OCI-LY1 (cell line): ENCODE results near the gene WDR93.
"Not testable (repeated sequence)": the region's sequence is repeated elsewhere in the genome, so short reads cannot be mapped to it uniquely, and the experiment has no call there.

Source experiments
- H2AFZ ChIP-seq: fragments of 200-600 bp; sonication (generic), shearing (Covaris generic); 2 replicates; pipeline ENCODE4 v1.6.0; 2014; ENCODE audit warnings: antibody characterized with exemption, mild to moderate bottlenecking, low read length
- H3F3A ChIP-seq: fragments of 200-600 bp; sonication (generic), shearing (Covaris generic); 2 replicates; pipeline ENCODE4 v1.6.0; 2014; ENCODE audit warnings: mild to moderate bottlenecking, antibody characterized with exemption, low read length, moderate library complexity; ENCODE audit not compliant: insufficient read depth
- H3K27ac ChIP-seq: fragments of 200-600 bp; sonication (generic); 2 replicates; pipeline ENCODE4 v1.5.1; 2014; ENCODE audit warnings: low read length, mixed run types, mild to moderate bottlenecking, low read depth; ENCODE audit not compliant: poor library complexity, severe bottlenecking
- H3K27me3 ChIP-seq: fragments of 200-600 bp; sonication (generic); 2 replicates; pipeline ENCODE4 v1.6.0; 2014; ENCODE audit warnings: antibody characterized with exemption, mild to moderate bottlenecking, low read length, moderate library complexity; ENCODE audit not compliant: insufficient read depth
- H3K36me3 ChIP-seq: fragments of 200-600 bp; sonication (generic); 2 replicates; pipeline ENCODE4 v1.6.1; 2014; ENCODE audit warnings: mild to moderate bottlenecking, antibody characterized with exemption, low read length, moderate library complexity, mixed read lengths; ENCODE audit not compliant: insufficient read depth
- H3K4me1 ChIP-seq: fragments of 200-600 bp; sonication (generic); 2 replicates; pipeline ENCODE4 v1.5.1; 2014; ENCODE audit warnings: mild to moderate bottlenecking, low read length, moderate library complexity; ENCODE audit not compliant: insufficient read depth, severe bottlenecking
- H3K4me2 ChIP-seq: fragments of 200-600 bp; sonication (generic), shearing (Covaris generic); 2 replicates; pipeline ENCODE4 v1.6.1; 2014; ENCODE audit warnings: low read length
- H3K4me3 ChIP-seq: fragments of 200-600 bp; sonication (generic); 2 replicates; pipeline ENCODE4 v1.5.1; 2014; ENCODE audit warnings: low read length, low read depth, mild to moderate bottlenecking, mixed read lengths; ENCODE audit not compliant: poor library complexity, severe bottlenecking
- H3K79me2 ChIP-seq: fragments of 200-600 bp; shearing (Covaris generic); 2 replicates; pipeline ENCODE4 v1.6.1; 2016; ENCODE audit warnings: mixed run types, low read length, mixed read lengths; ENCODE audit not compliant: insufficient read depth
- H3K9ac ChIP-seq: fragments of 200-600 bp; sonication (generic), shearing (Covaris generic); 2 replicates; pipeline ENCODE4 v1.6.1; 2014; ENCODE audit warnings: mild to moderate bottlenecking, low read length, mixed read lengths
- H3K9me2 ChIP-seq: fragments of 200-600 bp; sonication (generic), shearing (Covaris generic); 2 replicates; pipeline ENCODE4 v1.6.1; 2014; ENCODE audit warnings: low read depth, mild to moderate bottlenecking, low read length, mixed read lengths
- H3K9me3 ChIP-seq: fragments of 200-600 bp; shearing (Covaris generic); 2 replicates; pipeline ENCODE4 v1.6.1; 2014; ENCODE audit warnings: low read length, mixed read lengths
- H4K20me1 ChIP-seq: fragments of 200-600 bp; sonication (generic), shearing (Covaris generic); 2 replicates; pipeline ENCODE4 v1.6.0; 2016; ENCODE audit warnings: mild to moderate bottlenecking, low read length; ENCODE audit not compliant: insufficient read depth
- EZH2 ChIP-seq: fragments of 200-600 bp; sonication (generic), shearing (Covaris generic); IDR thresholded peaks from 2 replicates; pipeline ENCODE4 v1.8.0; 2017; ENCODE audit warnings: borderline replicate concordance, mixed run types, mild to moderate bottlenecking, antibody characterized with exemption, low read length, moderate library complexity, mixed read lengths
- TF ChIP-seq, protein P1 (sequence below): fragments of 200-600 bp; sonication (generic), shearing (Covaris generic); IDR thresholded peaks from 2 replicates; pipeline ENCODE4 v1.5.1; 2017; ENCODE audit warnings: mild to moderate bottlenecking, antibody characterized with exemption, low read length, moderate library complexity, mixed read lengths

WDR93 gene

DNA sequence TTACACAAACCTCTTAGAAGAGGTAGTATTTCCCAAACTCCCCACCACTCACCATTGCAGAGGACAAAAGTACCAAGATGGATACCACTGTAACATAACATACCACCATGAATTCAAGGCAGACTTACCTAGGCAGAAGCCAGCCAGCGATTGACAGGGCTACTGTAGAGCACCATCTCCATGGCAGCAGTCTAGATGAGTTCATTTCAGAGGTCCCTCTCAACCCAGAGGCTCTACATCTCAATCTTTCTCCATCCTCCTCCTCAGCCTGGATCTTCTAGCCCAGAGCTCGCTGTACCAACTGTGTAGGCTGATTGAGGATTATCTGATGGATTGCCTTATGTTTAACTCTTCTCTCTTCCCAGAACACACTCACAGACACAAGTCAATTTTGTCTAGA, 9.5 kb upstream of the WDR93 start:
- Histone ChIP-seq H3F3A (no peaks in the 10 kb centered on the region), H3K9ac (no peak overlapping the region), H3K9me2 (no peaks in the 10 kb centered on the region), H3K4me2 (no peak overlapping the region), H3K9me3 (no peaks in the 10 kb centered on the region), H3K36me3 (no peaks in the 10 kb centered on the region), H3K4me3 (no peak overlapping the region), H3K79me2 (no peaks in the 10 kb centered on the region), H3K27me3 (no peaks in the 10 kb centered on the region), H4K20me1 (no peaks in the 10 kb centered on the region), H3K27ac (no peak overlapping the region), H3K4me1 (no peaks in the 10 kb centered on the region), H2AFZ (no peak overlapping the region)
- TF ChIP-seq, protein P1, sequence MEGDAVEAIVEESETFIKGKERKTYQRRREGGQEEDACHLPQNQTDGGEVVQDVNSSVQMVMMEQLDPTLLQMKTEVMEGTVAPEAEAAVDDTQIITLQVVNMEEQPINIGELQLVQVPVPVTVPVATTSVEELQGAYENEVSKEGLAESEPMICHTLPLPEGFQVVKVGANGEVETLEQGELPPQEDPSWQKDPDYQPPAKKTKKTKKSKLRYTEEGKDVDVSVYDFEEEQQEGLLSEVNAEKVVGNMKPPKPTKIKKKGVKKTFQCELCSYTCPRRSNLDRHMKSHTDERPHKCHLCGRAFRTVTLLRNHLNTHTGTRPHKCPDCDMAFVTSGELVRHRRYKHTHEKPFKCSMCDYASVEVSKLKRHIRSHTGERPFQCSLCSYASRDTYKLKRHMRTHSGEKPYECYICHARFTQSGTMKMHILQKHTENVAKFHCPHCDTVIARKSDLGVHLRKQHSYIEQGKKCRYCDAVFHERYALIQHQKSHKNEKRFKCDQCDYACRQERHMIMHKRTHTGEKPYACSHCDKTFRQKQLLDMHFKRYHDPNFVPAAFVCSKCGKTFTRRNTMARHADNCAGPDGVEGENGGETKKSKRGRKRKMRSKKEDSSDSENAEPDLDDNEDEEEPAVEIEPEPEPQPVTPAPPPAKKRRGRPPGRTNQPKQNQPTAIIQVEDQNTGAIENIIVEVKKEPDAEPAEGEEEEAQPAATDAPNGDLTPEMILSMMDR: no peak
- no peak for TF ChIP-seq EZH2

DNA sequence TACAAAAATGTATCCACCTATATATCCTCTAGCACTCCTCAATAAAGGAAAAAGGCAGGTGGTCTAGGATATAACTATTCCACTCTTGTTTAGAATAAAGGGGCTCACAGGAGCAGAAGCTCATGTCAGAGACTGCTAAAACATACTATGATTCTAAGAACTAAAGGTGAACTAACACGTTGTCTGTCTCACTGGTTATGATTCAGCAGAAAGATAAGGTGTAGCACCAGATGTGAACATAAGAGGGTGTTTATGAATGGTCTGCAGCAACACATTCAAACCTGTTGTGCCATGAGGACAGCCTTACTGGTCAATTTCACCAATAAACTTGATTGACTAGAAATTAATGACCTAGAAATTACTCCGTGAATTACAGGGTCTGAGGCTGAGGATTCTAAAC, 4.6 kb upstream of the WDR93 start:
- Histone ChIP-seq H3K4me1 (peaks cover 6% of the 10 kb centered on the region), H3K27me3 (no peaks in the 10 kb centered on the region), H3K4me3 (no peak overlapping the region), H3K36me3 (no peaks in the 10 kb centered on the region), H3K9me2 (no peaks in the 10 kb centered on the region), H3F3A (no peaks in the 10 kb centered on the region), H4K20me1 (no peaks in the 10 kb centered on the region), H3K79me2 (no peaks in the 10 kb centered on the region), H2AFZ (no peak overlapping the region), H3K4me2 (no peak overlapping the region), H3K27ac (no peak overlapping the region), H3K9ac (no peak overlapping the region), H3K9me3 (no peaks in the 10 kb centered on the region)
- TF ChIP-seq, protein P1: no peak
- no peak for TF ChIP-seq EZH2

- Histone ChIP-seq H3K4me2 (no peak overlapping the region), H3K79me2 (no peaks in the 10 kb centered on the region), H3K27me3 (no peaks in the 10 kb centered on the region), H3K9ac (no peak overlapping the region), H3K9me3 (no peaks in the 10 kb centered on the region), H3K27ac (no peak overlapping the region), H3K4me3 (no peak overlapping the region), H3K4me1 (peaks cover 6% of the 10 kb centered on the region), H4K20me1 (no peaks in the 10 kb centered on the region), H3F3A (no peaks in the 10 kb centered on the region), H3K9me2 (no peaks in the 10 kb centered on the region), H3K36me3 (no peaks in the 10 kb centered on the region), H2AFZ (no peak overlapping the region)
- TF ChIP-seq, protein P1: no peak
- TF ChIP-seq EZH2: no peak
Measured at GRCh38 chr15:89686522-89686921, 4.1 kb upstream of the WDR93 start.

DNA sequence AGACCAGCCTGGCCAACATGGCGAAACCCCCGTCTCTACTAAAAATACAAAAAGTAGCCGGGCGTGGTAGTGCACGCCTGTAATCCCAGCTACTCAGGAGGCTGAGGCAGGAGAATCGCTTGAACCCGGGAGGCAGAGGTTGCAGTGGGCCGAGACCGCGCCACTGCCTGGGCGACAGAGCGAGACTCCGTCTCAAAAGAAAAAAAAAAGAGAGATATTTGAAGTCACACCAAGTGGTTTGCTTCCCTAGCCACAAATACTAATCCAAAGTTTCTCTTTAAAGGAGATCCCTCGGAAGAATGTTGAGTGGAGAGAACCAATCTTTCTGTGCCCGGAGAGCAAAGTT, 708 bp upstream of the WDR93 start:
- H3K9me3 ChIP-seq, H3K27ac ChIP-seq: not testable (repeated sequence)

More for the DNA sequence above, 708 bp upstream of the WDR93 start:
- H3K4me2 ChIP-seq: peak overlapping the region; percentile 72
- not testable (repeated sequence) for H2AFZ ChIP-seq, H3K9me2 ChIP-seq, H3K79me2 ChIP-seq, H3K9ac ChIP-seq, H3K36me3 ChIP-seq, H3F3A ChIP-seq, H3K4me1 ChIP-seq, H3K27me3 ChIP-seq, H4K20me1 ChIP-seq
- peak overlapping the region; percentile 73 for H3K4me3 ChIP-seq
